Lower leg skin (tissue), 3 donors: ENCODE measurements around the gene NDRG2.

Source experiments
- POLR2A ChIP-seq, 2 donors: fragments of 450-650 bp; IDR thresholded peaks; one replicate each; pipeline ENCODE4 v1.6.1; 2016 to 2017; ENCODE audit warnings: antibody characterized with exemption in 2 of 2, mild to moderate bottlenecking in 1 of 2, moderate library complexity in 1 of 2
- TF ChIP-seq, protein P1 (sequence below), 3 donors: fragments of 450-650 bp; IDR thresholded peaks; one replicate each; pipeline ENCODE4 v1.5.1; 2016; ENCODE audit warnings: antibody characterized with exemption in 3 of 3, mild to moderate bottlenecking in 3 of 3, moderate library complexity in 2 of 3

DNA sequence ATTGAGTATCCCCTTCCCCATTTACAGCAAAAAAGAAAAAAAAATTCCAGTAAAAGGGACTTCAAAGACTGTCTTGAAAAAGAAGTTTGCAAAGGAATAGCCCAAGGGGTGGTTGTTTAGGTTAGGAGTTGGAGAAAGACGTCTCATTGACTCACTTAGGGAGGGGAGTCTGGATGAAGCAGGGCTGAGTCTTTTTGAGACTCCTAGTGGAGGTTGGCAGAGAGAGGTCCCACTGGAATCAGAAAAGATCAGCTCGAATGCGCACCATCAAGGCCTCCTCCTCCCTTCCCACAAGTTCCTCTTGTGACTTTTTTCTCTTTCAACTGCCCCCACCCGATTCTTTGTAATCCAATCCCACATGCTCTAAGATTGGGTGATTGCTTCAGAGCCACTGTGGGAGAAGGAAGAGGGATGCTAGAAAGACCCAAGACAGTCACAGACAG, 47.2 kb upstream of the NDRG2 start:
- TF ChIP-seq, protein P1, sequence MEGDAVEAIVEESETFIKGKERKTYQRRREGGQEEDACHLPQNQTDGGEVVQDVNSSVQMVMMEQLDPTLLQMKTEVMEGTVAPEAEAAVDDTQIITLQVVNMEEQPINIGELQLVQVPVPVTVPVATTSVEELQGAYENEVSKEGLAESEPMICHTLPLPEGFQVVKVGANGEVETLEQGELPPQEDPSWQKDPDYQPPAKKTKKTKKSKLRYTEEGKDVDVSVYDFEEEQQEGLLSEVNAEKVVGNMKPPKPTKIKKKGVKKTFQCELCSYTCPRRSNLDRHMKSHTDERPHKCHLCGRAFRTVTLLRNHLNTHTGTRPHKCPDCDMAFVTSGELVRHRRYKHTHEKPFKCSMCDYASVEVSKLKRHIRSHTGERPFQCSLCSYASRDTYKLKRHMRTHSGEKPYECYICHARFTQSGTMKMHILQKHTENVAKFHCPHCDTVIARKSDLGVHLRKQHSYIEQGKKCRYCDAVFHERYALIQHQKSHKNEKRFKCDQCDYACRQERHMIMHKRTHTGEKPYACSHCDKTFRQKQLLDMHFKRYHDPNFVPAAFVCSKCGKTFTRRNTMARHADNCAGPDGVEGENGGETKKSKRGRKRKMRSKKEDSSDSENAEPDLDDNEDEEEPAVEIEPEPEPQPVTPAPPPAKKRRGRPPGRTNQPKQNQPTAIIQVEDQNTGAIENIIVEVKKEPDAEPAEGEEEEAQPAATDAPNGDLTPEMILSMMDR (IDR thresholded peaks at IDR 0.05), result no peak
- no peak for TF ChIP-seq POLR2A (IDR thresholded peaks at IDR 0.05)
